GM19468 (cell line): ENCODE data around the gene PCGF2.

Experiments used
- ATAC-seq: cut with Tn5 transposase; IDR thresholded peaks from one replicate; pipeline ENCODE4 v1.9.1; 2021; ENCODE audit warnings: mild to moderate bottlenecking, moderate library complexity, moderate number of reproducible peaks; ENCODE audit not compliant: unreplicated experiment; ENCODE audit errors: extremely low read depth

The PCGF2 gene

DNA sequence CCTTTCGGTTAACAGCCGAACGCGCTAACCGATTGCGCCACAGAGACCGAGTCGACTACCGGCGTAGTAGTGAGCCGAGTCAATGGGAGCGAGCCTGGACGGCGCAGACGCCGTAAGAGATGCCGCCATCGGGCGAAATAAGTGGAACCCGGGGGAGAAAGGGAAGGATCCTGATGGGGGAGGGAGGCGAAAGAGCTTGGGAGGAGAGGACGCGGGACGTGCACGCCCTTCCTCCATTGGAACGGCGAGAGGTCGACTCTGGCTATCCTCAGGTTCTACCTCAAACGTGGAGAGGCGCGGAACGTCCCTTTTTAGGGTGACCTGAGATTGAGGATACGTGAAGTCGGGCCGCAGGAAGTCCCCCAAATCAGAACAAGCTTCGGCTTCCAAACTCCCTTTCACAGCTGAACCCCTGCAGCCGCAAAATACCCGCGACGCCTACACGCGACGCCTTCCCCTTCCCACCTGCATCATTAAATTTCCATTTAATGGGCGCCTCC lies 3.7 kb upstream of the PCGF2 start:
- ATAC-seq, result no peak

DNA sequence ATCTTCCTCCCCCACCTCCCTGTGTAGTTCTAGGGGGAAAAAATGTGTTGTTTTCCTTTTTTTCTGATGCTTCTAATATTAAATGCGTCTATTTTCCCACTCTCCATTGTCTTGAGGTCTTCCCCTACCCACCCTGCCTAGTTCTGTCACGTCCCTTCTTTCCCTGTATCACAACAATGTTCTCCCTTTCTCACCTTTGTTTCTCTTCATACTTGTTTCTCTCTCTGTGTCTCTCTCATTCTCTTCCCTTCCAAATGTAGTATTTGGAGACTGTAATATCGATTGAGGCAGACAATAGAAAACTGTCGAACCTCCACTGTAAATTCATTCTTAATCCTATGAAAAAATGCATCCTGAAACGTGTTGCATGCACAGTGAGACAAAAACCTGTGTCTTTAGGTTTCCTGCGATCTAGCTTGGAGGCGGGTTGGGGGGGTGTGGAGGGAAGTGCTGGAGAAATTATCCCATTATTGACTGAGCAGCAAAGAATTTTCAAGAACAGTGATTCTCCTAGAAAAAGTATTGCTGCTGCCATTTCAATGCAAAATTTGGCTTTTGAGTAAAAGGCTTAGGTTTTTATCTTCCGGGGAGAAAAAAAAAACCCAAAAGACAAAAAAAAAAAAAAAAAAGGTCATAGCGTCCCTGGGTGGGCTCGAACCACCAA lies 3.1 kb upstream of the PCGF2 start:
- no peak for ATAC-seq

DNA sequence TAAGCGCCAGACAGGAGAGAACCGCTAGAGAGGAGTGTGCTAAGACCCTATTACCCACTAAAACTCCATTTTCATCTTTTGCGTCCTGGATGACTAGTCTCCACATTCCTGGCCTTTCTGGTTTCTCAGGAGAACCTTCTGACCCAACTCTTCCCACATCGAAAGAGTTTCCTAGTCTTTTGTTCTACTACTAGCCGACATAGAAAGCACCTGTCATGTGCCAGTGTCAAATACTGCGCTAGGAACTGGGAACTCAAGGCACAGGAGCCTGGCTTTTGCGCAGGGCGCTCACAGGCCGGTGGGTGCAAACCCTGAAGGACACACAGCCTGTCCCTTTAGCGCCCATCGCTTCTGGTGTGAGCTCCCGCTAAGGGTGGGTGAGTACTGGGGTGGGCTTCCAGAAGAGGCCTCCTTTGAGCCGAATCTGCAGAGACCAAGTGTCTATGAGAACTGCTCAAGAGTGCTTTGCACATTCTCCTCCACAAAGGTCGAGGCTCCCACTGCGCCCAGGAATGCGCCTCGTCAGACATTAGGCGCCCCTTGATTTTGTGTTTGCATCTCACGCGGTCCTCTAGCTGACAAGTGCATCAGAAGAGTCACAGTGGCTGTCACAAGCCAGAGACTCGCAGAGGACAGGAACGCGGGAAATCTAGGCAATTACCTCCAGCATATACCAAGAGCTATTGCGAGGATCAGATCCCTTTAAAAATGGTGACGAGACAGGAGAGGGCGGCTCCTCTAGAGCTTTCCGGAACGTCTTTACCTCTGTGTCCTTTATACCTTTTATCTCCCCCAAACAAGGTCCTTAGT lies 2.4 kb upstream of the PCGF2 start:
- no peak for ATAC-seq

GRCh38 chr17:38750044-38750311 lies 1.8 kb upstream of the PCGF2 start:
- no peak for ATAC-seq

- ATAC-seq, result no peak
Measured at GRCh38 chr17:38749223-38750043, 1.3 kb upstream of the PCGF2 start.

DNA sequence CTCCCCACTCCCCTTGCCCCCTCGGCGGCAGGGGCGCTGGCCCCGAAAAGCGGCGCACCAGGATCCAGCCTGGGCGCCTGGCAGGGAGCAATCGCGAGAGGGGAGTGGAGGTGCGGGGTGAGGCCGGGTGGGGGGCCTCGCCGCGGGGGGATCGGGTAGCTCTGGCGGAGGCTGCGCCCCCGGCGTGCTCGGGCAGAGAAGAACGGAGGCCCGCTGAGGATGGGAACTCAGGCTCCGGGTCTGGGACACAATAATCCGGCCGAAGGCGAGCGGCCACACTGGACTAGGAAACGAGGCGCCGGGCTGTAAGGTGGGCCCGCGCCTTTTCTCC lies 721 bp upstream of the PCGF2 start:
- no peak for ATAC-seq

DNA sequence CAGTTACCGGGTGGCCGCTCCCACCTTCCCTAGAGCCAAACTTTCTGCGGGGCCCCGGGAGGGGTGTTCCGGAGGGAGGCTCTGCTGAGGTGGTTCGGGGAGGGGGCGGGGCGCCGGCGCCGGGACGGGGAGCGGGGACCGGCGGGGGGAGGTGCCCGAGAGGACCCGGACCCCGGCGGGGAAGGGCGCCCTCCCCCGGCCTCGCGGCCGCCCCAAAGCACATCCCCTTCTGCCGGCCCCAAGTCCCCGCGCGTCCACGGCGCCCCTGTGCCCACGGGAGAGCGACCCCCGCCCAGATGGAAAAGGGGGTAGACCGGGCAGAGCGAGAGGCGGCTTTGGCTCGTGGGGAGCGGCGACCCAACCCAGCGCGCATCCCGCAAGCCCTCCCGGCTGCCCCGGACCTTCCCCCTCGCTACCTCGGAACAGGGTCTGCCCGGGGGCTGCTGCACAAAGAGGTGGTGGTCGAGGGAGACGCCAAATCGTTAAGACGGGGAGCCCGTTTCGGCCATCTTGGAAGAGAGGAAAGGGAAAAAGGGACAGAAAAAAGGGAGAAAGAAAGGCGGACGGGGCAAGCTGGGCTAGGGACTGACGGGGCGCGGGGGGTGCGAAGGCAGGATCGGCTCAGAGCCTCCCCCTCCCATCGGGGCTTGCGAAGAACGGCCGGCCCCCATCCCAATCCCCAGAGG lies 530 bp downstream of the PCGF2 start:
- no peak for ATAC-seq

GRCh38 chr17:38746849-38747462 lies 1.2 kb downstream of the PCGF2 start:
- no peak for ATAC-seq

DNA sequence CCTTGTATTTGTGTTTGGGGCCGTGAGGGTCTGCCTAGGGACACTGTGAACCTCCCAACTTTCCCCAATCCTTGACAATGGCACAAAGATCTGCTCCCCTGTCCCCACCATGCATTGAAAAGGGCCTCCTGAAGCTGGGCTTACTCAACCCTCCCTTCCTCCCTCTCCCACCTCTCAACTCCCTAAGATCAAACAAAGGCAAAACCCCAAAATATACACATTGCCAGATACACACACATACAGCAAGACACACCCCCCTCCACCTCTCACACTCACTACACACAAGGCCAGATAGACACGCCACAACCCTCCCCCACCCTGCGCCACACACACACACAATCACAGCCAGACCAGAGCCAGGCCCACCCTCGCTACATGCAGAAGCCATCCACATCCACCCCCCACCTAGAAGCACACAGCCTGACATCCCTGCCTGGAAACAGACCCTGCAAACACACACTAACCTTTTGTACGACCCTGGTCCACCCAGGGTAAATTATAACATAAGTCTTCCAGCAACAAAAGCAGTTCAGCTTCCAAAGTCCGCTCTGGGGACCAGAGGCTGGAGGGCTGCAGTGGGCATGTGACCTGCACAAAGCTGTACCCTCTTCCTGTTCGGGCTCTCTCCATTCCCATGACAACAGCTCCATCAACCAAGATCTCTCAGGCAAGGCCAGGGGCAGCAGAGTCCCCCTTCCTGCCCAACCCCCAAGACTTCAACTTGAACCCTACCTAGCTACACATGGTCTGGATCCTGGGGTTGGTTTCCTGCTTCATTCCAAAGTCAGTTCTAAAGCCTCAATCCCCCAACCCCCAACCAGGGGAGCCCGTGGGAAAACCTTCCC lies 1.9 kb downstream of the PCGF2 start:
- ATAC-seq, result no peak

DNA sequence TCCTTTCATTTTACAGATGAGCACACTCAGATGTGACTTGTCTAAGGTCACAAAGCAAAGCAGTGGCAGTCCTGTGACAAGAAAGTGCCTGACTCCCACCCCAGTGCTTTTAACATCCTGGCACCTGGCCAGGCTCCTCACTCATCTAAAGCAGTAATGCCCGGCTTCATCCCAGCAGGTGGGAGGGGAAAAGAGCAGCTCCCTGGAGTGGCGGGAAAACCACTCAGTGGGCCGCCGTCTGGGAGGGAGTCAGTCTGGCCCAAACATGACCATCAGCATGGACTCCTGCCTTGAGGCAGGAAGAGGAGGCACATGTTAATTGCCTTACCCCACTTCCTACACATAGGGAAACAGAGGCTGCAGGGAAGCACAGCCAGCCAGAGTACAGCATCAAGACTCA lies 2.6 kb downstream of the PCGF2 start:
- no peak for ATAC-seq

DNA sequence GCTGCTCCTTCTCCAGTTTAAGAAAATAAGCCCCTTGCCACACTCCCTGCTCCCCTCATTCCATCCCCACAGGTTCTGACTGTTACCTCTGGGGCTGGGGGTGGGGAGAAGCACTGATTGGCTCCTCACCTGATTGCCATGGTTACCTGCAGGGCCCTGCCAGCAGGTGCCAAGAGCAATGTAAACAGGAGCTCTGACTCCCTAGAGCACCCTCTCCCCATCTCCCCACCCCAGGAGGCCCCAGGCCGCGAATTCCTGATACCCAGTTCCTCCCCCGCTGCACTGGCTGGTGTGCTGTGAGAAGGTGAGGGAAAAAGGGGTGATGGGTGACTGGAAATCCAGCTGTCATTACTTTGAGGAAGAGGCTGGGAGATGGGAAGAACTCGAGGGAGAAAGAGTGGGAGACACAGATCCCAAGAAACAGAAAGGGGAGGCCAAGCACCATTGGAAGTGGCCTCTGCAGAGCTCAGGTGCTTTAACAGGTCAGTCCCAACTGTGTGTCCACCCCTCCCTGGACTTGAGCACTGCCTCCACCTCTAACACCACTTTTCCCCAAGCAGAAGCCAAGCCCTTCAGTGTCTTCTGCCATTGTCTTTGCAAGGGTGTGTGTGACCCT lies 4.5 kb downstream of the PCGF2 start:
- no peak for ATAC-seq

DNA sequence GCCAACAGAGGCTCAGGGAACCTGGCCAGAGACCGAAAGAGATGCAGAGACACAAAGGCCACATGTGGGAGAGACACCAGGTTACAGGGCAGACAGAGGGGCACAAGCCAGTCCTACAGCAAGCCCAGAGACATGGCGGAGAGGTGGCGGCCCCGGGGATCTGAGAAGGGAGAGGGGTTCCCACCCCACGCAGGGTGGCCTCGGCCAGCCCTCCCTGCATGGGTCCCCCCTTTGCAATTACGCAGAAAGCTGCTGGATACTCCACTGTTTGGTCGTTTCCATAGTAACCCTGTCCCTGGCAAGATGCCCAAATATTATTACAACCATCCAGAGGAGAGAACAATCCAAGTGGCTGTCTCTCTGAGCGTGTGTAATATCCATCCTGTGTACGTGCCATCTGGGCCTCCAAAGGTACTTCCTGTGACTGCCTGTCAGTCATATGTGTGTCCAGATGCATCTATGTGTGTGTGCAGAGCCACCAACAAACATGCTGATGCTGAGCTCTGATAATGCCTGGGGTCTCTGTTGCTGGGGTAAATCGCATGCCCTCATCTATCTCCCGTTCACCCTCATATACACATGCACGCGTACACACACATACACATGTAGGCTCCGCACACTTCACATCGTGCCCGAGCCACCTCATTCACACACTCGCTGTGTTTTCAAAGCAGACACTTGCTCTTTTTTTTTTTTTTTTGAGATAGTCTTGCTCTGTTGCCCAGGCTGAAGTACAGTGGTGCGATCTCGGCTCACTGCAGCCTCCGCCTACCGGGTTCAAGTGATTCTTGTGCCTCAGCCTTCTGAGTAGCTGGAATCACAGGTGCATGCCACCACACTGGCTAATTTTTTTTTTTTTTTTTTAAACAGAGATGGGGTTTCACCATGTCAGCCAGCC lies 5.5 kb downstream of the PCGF2 start:
- no peak for ATAC-seq

- no peak for ATAC-seq
Measured at GRCh38 chr17:38741921-38742410, 6.2 kb downstream of the PCGF2 start.

DNA sequence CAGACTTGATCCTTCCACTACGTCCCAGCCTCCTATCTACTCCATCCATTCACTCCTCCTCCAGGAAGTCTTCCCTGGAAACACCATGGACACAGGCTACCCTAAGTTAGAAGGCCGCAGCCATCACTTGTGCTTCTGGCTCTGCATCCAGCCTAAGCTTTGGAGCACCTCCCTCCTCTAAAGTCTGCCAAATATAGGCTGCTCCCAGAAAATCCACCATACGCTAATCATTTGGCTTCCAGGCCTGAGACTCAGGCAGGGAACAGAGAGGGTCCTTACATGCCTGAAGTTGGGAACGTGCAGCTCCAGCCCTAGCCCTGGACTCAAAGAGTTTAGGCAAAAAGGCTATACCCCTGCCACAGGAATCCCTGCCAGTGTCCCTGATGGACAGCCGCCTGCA lies 6.7 kb downstream of the PCGF2 start:
- no peak for ATAC-seq

DNA sequence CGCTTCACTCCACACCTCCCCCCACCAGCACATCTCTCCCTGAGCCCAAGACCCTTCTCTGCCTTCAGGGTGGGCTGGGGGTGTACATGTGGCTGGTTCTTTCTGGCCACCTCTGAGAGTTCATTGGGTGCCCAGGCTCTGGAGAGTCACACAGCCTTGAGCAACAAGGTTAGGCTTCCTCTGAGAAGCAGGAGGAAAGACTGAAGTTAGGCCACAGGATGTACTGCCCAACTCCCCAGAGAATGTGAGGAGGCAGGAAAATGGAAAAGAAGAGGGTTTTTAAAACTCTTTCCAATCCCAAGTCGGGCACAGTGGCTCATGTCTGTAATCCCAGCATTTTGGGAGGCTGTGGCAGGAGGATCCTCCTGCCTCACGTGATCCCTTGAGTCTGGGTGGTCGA lies 7.3 kb downstream of the PCGF2 start:
- ATAC-seq, result no peak

GRCh38 chr17:38740044-38740443 lies 8.1 kb downstream of the PCGF2 start:
- ATAC-seq, result no peak

- ATAC-seq, result no peak
Measured at GRCh38 chr17:38739305-38739704, 8.8 kb downstream of the PCGF2 start.

- ATAC-seq, result no peak
Measured at GRCh38 chr17:38738686-38739085, 9.4 kb downstream of the PCGF2 start.
